GM21529 (cell line): Measurements from ENCODE around the gene SCYGR2.
A peak's percentile ranks its signal among the peaks of the same experiment; 100 is the strongest.

ENCODE experiments used
- ATAC-seq: cut with Tn5 transposase; IDR thresholded peaks from one replicate; pipeline ENCODE4 v1.9.1; 2021; ENCODE audit not compliant: unreplicated experiment

SCYGR2 gene

DNA sequence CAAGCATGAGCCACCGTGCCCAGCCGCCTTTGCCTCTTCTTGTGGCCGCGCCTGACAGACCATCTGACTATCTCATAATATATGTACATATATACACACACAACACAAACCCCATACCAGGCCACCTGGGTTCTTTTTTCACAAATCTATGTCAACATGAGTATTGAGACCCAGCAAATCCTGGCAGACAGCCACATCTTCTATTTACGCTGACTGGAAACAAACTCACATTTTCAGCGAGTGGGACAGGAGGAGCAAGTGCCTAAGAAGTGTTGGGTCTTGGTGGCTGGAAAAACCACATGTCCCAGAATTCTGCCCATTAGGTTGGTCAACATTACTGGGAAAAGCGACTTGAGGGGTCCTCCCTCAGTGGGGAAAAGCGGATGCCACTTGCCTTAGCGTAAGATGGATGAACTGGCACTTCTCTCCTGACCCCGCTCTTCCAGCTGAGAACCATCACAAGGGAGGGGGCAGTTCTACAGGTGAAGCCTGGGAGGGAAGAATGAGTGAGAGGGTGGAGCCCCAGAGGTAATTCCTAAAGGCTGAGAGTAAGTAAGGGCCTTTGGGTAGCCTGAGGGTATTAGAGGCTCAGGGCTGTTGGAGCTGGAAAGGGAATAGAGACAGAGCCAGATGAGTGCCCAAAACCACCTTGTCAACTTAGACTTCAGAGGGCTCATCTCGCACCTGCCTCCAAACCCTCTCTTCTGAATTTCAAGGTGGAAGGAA lies 14.0 kb downstream of the SCYGR2 start:
- no peak for ATAC-seq

DNA sequence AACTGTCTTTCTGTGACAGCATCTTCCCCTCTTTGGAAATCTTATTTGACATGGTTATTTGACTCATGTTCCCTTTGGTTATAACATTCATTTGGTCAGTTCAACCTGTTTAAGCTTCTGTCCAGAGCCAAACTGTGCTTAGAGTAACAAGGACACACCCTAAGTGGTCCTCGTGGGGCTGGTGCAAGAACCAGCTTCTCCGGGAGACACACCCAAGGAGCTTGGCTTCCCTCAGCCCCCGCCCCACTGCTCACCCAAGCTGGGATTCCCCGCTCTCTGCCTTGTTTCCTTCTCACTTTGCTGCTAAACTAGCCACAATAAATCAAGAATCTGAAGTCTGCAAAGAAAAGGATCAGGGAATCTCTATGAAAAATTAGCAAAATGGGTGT lies 14.6 kb downstream of the SCYGR2 start:
- ATAC-seq: no peak

DNA sequence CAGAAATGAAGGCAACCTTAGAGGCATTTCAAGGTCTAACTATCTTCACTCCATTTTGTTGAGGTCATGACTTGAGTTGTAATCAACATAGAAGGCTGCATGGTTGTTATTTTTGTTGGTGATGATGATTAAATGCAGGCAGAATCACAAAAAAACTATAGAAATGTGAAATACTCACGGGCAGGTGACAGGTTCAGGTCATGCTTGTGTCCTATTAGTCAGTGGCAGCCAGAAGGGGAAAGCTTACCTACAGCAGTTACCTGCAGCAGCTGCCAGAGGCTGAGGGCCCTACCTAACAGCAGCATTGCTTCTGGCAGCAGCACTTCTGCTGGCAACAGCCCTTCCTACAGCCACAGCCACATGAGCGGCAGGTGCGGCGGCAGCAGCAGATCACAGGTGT lies 15.6 kb downstream of the SCYGR2 start:
- no peak for ATAC-seq

DNA sequence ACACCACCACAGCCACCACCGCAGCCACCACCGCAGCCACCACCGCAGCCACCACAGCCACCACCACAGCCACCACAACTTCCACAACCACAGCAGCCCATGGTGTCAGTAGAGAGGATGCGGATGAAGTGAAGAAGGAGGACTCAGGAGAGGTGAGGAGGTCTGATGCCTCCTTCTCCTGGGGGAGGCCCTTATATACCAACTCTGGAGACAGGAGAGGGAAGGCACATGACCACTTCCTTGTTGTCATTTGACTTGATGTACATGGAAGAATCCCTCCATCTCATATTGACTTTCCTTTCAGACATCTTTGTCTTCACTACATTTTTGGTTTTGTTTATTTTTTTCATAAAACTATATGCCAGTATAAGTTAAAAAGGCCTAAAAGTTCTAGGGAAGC lies 16.0 kb downstream of the SCYGR2 start, which contains the start of gene SCYGR3:
Gene SCYGR3 (minus strand): TSS at position 101 of the 400 bp plus-strand sequence. CDS start 0 bp downstream, at position 101.
- ATAC-seq: no peak

DNA sequence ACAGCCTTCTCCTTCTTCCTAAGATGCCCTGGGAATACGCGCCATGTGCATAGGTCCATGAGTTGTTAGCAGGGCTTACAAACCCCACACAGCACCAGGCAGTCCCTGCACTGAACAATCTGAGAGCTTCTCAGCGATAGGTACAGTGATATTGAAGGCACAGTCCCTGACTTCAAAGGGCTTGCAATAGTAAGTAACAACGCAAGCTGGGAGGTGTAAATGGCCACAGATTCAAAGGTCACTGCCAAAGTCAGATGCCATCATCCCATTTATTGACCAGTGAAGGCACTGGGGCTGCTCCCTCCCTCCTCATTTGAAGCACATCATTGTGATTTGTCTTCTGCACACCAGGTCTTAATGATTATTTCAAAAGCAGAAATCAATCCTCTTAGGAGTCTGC lies 16.5 kb downstream of the SCYGR2 start:
- no peak for ATAC-seq

DNA sequence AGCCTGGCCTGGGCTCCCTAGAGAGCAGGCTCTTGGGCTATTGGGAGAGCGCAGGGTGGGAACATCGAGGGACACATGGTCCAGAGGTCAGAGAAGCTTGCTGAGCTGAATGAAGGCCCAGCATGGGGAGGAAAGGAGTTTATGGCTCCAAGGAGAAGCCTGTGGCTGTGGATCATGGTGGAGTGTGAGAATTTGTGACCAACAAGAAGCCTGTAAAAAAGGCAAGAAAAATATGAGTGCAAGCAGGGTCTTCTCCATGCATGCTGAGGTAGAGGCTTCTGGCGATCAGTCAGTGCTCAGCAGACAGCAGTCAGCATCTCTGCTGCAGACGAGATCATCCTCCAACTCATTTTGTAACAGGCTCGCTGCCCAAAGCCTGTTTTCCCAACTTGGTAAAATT lies 17.2 kb downstream of the SCYGR2 start:
- ATAC-seq: no peak

DNA sequence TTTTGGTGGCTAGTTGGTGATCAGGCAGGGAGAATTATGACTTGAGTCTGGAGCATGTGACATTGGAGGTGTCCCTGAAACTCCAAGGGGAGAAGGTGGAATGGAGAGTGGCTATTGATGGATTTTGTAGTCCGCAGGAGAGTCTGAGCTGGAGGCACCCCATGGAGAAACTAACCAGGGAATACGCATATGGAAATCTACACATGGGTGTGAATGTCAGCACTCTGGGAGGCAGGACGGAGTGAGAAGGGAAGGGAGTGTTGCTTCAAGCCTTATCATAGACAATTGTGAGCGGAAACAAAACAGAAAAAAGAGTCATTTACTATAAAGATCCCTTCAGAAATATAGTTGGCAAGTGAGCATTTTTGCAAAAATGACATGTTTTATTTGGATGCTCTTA lies 17.9 kb downstream of the SCYGR2 start:
- no peak for ATAC-seq

DNA sequence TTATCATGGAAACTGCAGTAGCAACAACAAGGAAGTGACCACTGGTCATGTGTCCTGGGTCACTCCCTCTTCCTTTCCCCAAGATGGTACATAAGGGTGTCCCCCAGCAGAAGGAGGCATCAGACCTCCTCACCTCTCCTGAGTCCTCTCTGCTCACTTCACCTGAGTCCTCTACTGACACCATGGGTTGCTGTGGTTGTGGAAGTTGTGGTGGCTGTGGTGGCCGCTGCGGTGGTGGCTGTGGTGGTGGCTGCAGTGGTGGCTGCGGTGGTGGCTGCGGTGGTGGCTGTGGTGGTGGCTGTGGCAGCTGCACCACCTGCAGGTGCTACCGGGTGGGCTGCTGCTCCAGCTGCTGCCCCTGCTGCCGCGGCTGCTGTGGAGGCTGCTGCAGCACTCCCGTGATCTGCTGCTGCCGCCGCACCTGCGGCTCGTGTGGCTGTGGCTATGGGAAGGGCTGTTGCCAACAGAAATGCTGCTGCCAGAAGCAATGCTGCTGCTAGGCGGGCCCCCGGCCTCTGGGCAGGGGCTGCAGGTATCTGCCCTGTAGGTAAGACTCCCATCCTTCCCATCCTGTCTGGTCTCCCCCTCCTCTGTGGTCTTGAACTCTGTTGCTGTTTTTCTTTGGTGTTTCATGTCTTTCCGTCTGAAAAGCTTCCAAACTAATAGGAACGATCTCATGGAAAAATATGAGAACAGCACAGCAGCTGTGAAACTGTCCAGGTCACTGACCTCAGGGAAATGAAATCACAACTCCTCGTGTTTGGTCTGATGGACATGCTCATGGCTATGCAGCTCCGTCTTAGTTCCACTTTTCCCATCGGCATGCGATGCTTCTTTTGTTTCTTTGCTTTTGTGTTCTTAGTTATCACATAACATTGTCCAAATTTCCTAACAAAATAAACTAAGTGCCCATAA lies 18.9 kb downstream of the SCYGR2 start, which contains the start of gene SCYGR4:
Gene SCYGR4 (plus strand): TSS at position 183 of the 915 bp plus-strand sequence. CDS start 0 bp downstream, at position 183.
- no peak for ATAC-seq

DNA sequence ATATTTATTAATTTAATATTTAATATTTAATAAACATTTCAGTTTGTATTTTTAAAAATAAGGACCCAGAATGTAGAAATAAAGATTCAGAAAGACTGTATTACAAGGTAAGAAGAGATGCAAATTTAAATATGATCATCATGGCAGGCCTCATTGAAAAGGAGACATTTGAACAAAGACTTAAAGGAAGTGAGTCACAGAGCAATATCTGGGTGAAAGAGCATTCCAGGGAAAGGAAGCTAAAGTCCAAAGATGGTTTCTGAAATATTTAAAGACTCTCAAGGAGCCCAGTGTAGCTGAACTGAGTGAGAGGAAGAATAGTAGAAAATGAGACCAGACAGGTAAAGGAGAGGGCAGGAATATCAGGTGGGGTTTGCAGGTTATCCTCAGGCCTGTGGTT lies 24.5 kb downstream of the SCYGR2 start:
- ATAC-seq: no peak

DNA sequence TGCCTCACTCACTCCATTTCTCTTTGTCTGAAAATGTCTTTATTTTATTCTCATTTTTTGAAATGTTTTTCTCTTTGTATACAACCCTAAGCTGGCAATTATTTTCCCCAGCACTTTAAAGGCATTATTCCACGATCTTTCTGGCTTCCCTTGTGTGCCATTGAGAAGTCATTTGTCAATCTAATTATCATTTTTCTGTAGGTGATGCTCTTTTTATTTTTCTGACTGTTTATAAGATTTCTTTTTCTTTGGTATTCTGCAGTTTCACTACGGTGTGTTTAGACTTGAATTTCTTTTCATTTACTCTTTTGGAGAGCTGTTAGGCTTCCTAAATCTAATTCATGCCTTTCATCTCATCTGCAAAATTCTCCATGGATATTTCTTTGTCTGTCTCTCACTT lies 26.7 kb downstream of the SCYGR2 start:
- no peak for ATAC-seq

DNA sequence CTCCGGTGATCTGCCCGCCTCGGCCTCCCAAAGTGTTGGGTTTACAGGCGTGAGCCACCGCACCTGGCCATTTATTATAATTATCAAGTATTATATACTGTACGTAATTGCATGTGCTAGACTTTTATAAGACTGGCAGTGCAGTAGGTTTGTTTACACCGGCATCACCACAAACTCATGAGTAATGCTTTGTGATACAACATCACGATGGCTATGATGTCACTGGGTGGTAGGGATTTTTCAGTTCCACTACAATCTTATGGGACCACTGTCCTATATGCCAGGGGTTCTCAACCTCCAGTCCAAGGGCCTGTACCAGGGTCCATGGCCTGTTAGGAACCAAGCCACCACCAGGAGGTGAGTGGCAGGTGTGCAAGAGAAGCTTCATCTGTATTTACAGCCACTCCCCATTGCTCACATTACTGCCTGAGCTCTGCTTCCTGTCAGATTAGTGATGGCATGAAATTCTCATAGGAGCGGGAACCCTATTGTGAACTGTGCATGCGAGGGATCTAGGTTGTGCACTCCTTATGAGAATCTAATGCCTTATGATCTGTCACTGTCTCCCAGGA lies 28.0 kb downstream of the SCYGR2 start:
- ATAC-seq: no peak

DNA sequence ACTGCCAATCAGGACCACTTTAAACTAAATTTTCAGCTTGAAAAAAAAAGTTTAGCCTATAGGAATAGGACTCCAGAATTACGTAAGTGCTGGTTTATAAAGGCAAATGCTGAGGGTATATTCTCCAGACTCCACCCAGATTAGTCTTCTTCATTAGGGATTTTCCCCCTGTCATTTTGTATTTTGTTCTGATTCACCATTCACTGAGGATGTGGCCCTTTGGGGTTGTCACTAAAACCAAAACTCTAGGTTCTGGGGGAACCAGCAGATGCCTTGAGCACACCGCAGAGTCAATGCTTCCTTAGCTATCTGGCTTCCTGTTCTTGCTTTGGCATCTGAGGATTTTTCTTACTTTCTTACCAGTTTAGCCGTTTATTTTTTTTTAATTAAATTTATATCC lies 29.1 kb downstream of the SCYGR2 start:
- peak; percentile 99 for ATAC-seq

DNA sequence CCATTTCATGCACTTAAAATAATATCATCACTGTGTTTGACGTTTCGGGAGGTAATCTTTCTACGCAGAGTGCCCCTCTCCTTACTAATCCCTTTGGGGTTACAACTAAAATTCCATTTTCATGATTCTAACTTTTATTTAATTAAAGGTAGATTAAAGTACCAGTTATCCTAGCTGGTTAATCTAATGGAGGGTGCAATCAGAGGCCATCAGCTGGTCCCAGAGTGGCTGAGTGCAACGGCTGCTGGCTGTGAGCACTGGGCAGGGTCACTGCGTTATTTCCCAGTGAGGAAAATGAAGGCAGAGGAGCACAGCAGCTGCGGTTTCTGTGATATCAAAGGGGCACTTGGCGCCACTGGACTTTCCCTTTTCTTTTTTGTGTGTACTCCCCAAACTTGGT lies 30.7 kb downstream of the SCYGR2 start:
- no peak for ATAC-seq

DNA sequence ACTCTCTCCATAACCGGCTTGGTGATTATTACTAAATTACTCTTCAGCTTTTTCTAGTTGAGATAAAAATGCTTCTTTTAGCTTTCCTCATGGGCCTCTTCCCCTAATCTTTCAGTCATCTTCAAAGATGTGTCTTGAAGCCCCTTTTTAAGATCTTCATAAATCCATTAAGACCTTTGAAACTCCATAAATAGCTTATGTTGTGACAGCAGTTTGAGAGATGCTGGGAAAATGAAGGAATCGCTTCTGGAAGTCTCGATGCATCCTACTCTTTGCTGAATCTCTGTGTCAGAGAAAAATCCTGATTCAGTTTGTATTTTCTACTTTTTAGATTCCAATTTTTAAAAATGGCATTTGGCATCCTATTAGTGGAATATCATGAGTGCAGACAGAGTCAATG lies 31.6 kb downstream of the SCYGR2 start:
- ATAC-seq: no peak

DNA sequence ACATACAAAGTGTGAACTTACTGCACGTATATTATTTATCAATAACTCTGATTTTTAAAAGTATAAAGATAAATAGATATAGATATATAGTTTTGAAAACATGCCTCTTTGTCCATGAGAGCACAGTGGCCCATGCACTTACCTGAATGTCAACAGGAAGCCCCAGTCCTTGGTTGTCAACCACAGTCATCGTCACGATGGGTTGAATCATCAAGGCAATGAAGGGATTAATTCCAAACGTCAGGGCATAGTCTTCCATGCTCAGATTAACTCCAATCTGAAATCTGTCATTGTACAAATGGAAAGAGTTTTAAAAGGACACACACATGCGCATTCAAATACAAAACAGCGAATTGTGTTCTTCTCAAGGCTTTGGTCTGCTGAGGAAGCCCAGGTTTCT lies 34.1 kb downstream of the SCYGR2 start:
- ATAC-seq: no peak

DNA sequence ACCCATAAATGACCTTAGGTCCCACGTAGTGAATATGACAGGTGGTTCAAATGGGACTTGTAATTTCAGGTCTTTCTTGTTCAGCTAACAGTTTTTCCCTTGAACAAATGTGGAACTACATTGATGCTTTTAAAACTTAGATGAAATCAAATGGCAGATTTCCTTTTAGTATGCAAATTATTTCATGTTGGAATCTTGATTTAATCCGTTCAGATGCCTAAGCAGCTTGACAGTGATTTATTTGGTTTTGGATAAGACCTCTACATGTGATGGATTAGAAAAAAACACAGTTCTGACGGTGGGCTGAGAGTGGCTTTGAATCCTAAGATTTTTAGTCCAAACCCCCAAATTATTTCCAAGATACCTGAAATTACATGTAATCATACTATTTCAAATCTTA lies 35.5 kb downstream of the SCYGR2 start:
- ATAC-seq: no peak

DNA sequence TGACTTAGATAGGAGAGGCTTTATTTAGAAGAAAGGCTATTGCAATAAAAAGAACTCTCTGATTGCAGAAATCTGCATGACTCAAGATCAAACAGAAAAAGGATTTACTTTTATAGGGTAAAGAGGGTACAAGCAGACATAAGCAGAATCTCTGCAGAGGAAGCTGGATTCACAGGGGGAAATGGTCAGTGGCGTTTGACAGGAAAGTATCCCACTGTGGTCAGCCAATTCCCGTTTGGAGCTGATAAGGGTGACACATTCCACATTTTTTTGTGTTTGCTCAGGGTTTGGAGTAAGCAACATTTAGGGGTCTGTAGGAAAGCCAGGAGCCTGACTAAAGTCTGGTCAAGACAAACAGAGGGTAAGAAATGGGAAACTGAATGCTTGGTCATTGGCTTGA lies 44.0 kb downstream of the SCYGR2 start:
- ATAC-seq: no peak

DNA sequence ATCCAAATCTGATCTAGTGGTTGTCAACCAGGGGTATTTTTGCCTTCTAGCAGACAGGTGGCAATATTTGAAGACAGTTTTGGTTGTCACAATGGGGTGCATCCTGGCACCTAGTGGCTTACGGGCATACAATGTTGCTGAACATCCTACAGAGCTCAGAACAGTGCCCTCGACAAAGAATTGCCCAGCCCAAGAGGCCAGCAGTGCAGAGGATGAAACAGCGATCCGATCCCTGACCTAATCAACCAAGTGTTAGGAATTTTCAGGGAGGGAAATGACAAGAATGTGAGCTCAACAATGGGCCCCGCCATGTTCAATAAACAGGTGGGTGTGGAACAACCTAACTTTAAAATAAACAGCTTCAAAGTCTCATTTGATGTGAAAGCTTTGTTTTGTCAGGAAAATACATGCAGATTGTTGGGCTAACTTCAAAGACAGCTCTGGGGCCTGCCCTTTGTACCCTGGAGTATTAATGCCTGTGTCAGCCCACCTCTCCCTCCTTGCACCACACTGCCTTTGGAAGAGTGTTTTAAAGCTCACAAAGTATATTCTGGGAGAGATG lies 45.4 kb downstream of the SCYGR2 start:
- no peak for ATAC-seq
